ENCODE measurements around the gene RNF32.
"Not testable (repeated sequence)": the region's sequence is repeated elsewhere in the genome, so short reads cannot be mapped to it uniquely, and the experiment has no call there.

RNF32 gene

DNA sequence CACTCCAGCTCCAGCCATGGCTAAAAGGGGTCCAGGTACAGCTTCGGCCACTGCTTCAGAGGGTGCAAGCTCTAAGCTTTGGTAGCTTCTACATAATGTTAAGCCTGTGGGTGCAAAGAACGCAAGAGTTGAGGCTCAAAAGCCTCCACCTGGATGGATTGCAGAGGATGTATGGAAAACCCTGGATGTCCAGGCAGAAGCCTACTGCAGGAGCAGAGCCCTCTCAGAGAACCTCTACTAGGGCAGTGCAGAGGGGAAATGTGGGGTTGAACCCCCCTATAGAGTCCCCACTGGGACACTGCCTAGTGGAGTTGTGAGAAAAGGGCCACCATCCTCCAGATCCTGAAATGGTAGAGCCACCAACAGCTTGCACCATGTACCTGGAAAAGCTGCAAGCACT lies 10.7 kb upstream of the RNF32 start:
- no peaks in the 10 kb centered on the region for H3K27me3 ChIP-seq (ENCODE audit: low read depth, low read length)
- no peak overlapping the region for H3K27ac ChIP-seq (ENCODE audit: low read length)
- no peaks in the 10 kb centered on the region for H3K36me3 ChIP-seq (ENCODE audit: control insufficient read depth in 1 of 2, insufficient read depth in 2 of 2, low read length in 2 of 2)
- no peak overlapping the region for H3K4me3 ChIP-seq (ENCODE audit: low read depth in 1 of 2, low read length in 2 of 2)
- no peaks in the 10 kb centered on the region for H3K4me1 ChIP-seq (ENCODE audit: control insufficient read depth in 1 of 2, insufficient read depth in 2 of 2, low read length in 2 of 2)
- peaks cover 6 to 14% of the 10 kb centered on the region in 2 donors for H3K9me3 ChIP-seq (ENCODE audit: control insufficient read depth in 1 of 2, low read length in 2 of 2)

DNA sequence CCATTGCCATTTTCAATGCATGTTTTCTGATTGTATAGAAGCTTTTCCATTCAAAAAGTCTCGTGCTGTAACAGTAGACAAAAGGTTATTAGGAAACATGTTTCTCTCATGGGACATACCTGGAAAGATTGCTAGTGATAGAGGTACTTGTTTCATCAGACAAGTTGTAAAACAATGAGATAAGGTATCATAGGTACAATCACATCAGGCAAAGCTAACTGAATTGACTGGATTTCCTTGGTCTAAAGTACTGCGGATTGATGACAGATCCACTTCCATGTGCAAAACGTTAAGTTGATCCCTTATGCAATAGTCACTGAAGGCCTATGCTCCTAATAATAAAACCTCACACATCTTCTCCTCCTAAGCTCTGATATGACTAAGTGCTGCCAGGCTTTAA lies 6.5 kb upstream of the RNF32 start:
- Histone ChIP-seq H3K4me1 (ENCODE audit: control insufficient read depth in 1 of 2, insufficient read depth in 2 of 2, low read length in 2 of 2) (no peaks in the 10 kb centered on the region), H3K4me3 (ENCODE audit: low read depth in 1 of 2, low read length in 2 of 2) (no peak overlapping the region), H3K9me3 (ENCODE audit: control insufficient read depth in 1 of 2, low read length in 2 of 2) (peaks cover 0 to 4% of the 10 kb centered on the region in 2 donors), H3K27ac (ENCODE audit: low read length) (no peak overlapping the region), H3K36me3 (ENCODE audit: control insufficient read depth in 1 of 2, insufficient read depth in 2 of 2, low read length in 2 of 2) (no peaks in the 10 kb centered on the region), H3K27me3 (ENCODE audit: low read depth, low read length) (no peaks in the 10 kb centered on the region)

DNA sequence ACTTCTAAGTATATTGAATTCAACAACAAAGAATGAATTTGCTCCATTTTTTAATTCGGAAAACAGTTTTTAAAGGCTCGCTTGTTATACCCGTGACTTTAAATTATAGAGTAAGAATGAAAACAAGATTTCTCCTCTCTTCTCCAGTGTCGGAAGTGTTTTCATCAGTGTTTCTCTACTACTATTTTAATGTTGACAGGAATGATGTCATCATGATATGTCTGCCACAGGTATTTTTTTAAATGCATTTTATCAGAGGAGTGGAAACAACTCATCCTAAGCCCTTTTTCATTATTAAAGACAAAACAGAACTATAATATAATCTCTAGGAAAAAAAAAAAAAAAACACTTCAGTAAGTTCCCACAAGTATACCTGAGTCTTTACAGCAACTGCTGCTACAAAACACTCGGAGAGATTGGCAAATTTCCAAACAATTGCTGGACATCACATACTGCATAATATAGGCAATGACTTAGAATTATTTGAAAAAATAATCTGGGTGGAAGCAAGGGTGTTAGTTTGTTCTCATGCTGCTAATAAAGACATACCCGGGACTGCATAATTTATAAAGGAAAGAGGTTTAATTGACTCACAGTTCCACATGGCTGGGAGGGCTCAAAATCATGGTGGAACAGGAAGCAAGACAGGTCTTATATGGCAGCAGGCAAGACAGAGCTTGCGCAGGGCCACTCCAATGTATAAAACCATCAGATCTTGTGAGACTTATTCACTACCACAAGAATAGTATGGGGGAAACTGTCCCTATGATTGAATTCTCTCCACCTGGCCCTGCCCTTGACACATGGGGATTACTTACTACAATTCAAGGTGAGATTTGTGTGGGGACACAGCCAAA lies 4.8 kb upstream of the RNF32 start:
- Histone ChIP-seq H3K4me1 (ENCODE audit: control insufficient read depth in 1 of 2, insufficient read depth in 2 of 2, low read length in 2 of 2) (peaks cover 0 to 5% of the 10 kb centered on the region in 2 donors), H3K9me3 (ENCODE audit: control insufficient read depth in 1 of 2, low read length in 2 of 2) (no peaks in the 10 kb centered on the region), H3K27me3 (ENCODE audit: low read depth, low read length) (no peaks in the 10 kb centered on the region), H3K4me3 (ENCODE audit: low read depth in 1 of 2, low read length in 2 of 2) (no peak overlapping the region), H3K27ac (ENCODE audit: low read length) (no peak overlapping the region), H3K36me3 (ENCODE audit: control insufficient read depth in 1 of 2, insufficient read depth in 2 of 2, low read length in 2 of 2) (no peaks in the 10 kb centered on the region)

DNA sequence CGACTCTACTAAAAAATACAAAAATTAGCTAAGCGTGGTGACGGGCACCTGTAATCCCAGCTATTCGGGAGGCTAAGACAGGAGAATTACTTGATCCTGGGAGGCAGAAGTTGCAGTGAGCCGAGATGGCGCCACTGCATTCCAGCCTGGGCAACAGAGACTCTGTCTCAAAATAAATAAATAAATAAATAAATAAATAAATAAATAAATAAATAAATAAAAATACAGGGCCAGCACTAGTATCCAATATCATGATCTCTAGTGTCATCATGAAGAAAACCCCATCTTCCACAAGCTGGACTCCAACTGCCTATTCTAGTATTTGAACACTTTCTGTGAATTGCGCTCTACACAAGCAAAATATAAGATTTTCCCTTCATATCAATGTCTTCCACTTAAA lies 3.5 kb upstream of the RNF32 start:
- not testable (repeated sequence) for H3K27me3 ChIP-seq (ENCODE audit: low read depth, low read length); H3K4me3 ChIP-seq (ENCODE audit: low read depth in 1 of 2, low read length in 2 of 2); H3K9me3 ChIP-seq (ENCODE audit: control insufficient read depth in 1 of 2, low read length in 2 of 2); H3K36me3 ChIP-seq (ENCODE audit: control insufficient read depth in 1 of 2, insufficient read depth in 2 of 2, low read length in 2 of 2); H3K27ac ChIP-seq (ENCODE audit: low read length)
- H3K4me1 ChIP-seq (ENCODE audit: control insufficient read depth in 1 of 2, insufficient read depth in 2 of 2, low read length in 2 of 2) = peaks cover 0 to 10% of the 10 kb centered on the region in 2 donors

DNA sequence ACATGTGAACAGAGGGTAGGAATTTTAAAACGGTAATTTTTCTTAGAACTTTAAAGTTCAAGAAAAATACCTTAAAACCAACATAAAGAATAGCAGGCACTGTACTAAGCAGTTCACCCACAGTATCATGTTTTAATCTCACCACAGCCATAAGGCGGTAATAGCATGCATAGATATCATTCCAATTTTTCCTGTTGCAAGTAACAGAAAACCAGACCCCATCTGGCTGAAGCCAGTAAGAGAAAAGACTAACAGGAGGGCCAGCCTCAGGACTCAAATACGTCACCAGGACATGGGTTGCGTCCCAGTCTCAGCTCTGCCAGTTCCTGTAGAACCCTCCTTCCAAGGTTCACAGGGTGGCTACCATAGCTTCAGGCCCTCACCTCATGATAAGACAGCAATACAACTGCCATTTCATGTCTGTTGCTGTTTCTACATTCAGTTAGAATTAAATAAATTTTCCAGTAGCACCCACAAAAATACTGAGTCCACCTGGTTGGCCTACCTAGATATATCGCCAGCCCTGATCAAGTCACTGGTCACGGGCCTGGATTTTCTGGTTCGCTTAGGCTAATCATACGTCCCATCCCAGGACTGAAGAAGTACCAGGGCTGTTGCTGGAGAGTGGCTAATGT lies 2.0 kb upstream of the RNF32 start:
- no peaks in the 10 kb centered on the region for H3K36me3 ChIP-seq (ENCODE audit: control insufficient read depth in 1 of 2, insufficient read depth in 2 of 2, low read length in 2 of 2)
- H3K4me3 ChIP-seq (ENCODE audit: low read depth in 1 of 2, low read length in 2 of 2) = no peak overlapping the region
- H3K4me1 ChIP-seq (ENCODE audit: control insufficient read depth in 1 of 2, insufficient read depth in 2 of 2, low read length in 2 of 2) = peaks cover 0 to 10% of the 10 kb centered on the region in 2 donors
- H3K9me3 ChIP-seq (ENCODE audit: control insufficient read depth in 1 of 2, low read length in 2 of 2) = no peaks in the 10 kb centered on the region
- no peak overlapping the region for H3K27ac ChIP-seq (ENCODE audit: low read length)
- H3K27me3 ChIP-seq (ENCODE audit: low read depth, low read length) = no peaks in the 10 kb centered on the region

DNA sequence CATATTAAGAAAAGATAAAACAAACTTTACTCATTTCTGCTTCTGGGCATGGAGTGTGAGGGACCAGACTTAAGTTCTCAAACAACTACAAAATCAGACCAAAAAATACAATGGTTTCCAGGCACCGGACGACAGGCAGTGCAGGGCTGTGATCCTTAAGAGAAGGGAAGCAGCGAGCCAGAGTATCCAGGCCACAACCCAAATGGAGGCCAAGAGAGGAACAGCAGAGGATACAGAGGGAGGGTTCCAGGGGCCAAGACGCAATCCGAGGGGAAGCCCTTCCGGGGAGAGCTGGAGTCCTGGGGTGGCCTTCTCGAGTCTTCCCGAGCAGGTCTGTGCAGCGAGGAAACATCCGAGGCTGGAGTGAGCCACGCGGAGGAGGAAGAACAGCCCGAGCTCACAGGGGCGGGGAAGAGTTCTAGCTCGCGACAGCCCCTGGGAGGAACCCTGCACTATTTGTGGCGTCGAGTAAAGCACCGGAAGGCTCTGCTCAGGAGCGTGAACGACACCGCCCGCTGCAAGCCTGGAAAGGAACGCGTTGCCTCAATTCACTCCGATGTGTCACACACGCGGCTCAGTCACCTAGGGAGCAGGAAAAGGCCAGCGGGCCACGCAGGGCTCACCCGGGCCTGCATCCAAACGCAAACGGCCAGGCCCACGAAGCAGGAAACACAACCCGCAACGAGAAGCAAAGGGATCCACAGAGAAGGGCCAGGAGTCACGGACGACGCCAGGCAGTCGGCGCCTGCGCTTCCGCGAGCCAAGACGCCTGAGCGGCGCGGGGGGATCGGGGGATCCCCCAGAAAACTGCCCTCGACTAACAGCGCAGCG lies 933 bp upstream of the RNF32 start:
- Histone ChIP-seq H3K36me3 (ENCODE audit: control insufficient read depth in 1 of 2, insufficient read depth in 2 of 2, low read length in 2 of 2) (no peaks in the 10 kb centered on the region), H3K4me3 (ENCODE audit: low read depth in 1 of 2, low read length in 2 of 2) (peak overlapping the region; percentile 44 to 82), H3K4me1 (ENCODE audit: control insufficient read depth in 1 of 2, insufficient read depth in 2 of 2, low read length in 2 of 2) (peaks cover 0 to 10% of the 10 kb centered on the region in 2 donors), H3K9me3 (ENCODE audit: control insufficient read depth in 1 of 2, low read length in 2 of 2) (no peaks in the 10 kb centered on the region), H3K27ac (ENCODE audit: low read length) (no peak overlapping the region), H3K27me3 (ENCODE audit: low read depth, low read length) (no peaks in the 10 kb centered on the region)

DNA sequence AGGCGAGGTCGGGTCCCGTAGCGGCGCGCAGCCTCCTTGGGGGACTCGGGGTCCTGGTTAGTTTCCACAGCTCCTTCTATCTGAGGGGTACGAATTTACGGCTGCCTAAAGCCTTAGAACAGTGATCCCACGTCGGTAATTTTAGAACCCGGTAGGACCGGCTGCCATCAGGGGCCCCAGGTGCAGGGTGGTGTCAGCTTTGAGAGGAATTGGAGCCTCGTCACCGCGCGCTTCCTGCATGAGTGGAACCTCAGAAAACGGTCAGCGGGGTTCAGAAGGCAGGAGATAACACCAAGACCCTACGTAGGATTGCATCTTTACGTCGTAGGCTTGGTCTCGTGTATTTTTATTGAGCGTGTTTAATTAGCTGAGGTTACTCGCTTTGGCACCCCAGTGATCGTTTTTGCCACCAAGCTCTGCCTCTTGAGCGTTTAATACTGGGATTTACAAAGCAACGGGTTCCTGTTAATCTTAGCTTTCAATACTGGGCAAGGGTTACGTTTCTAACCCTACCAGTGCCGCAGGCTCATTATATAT lies 443 bp downstream of the RNF32 start:
- H3K36me3 ChIP-seq (ENCODE audit: control insufficient read depth in 1 of 2, insufficient read depth in 2 of 2, low read length in 2 of 2) = no peaks in the 10 kb centered on the region
- H3K4me1 ChIP-seq (ENCODE audit: control insufficient read depth in 1 of 2, insufficient read depth in 2 of 2, low read length in 2 of 2) = peaks cover 0 to 10% of the 10 kb centered on the region in 2 donors
- H3K9me3 ChIP-seq (ENCODE audit: control insufficient read depth in 1 of 2, low read length in 2 of 2) = no peaks in the 10 kb centered on the region
- no peaks in the 10 kb centered on the region for H3K27me3 ChIP-seq (ENCODE audit: low read depth, low read length)
- H3K27ac ChIP-seq (ENCODE audit: low read length) = peak overlapping the region; percentile 33
- peak overlapping the region; percentile 61 to 82 for H3K4me3 ChIP-seq (ENCODE audit: low read depth in 1 of 2, low read length in 2 of 2)

DNA sequence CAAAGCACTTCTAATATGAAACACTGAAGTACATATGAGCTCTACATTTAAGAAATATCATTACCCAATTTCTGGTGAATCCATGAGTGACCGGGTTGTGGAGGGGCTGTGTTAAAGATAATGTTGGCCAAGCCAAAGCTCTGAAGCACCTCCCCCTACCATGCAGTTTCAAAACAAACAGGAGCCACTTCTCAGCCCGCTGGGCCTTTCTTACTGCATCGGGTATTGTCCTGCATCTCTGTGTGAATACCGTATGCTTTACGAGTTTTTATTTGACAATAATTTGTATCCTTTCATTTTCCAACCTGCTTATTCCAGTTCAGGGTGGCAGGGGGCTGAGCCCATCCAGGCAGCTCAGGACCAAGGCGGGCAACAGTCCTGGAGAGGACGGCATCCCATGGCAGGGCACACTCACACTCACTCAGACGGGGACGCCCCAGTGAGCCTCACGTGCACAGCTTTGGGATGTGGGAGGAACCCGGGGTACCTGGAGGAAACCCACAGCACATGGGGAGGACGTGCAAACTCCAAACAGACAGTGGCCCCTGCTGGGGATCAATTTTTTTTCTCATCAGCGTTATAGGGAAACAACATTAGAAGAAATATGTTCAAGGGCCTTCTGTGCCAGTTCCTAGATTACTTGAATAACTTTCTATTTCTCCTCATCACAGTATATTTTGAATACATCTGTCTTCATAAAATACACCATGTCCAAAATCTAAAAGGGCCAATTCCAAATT lies 1.9 kb downstream of the RNF32 start:
- Histone ChIP-seq H3K27me3 (ENCODE audit: low read depth, low read length) (no peaks in the 10 kb centered on the region), H3K4me3 (ENCODE audit: low read depth in 1 of 2, low read length in 2 of 2) (no peak overlapping the region), H3K4me1 (ENCODE audit: control insufficient read depth in 1 of 2, insufficient read depth in 2 of 2, low read length in 2 of 2) (peaks cover 0 to 10% of the 10 kb centered on the region in 2 donors), H3K27ac (ENCODE audit: low read length) (no peak overlapping the region), H3K9me3 (ENCODE audit: control insufficient read depth in 1 of 2, low read length in 2 of 2) (no peaks in the 10 kb centered on the region), H3K36me3 (ENCODE audit: control insufficient read depth in 1 of 2, insufficient read depth in 2 of 2, low read length in 2 of 2) (no peaks in the 10 kb centered on the region)

DNA sequence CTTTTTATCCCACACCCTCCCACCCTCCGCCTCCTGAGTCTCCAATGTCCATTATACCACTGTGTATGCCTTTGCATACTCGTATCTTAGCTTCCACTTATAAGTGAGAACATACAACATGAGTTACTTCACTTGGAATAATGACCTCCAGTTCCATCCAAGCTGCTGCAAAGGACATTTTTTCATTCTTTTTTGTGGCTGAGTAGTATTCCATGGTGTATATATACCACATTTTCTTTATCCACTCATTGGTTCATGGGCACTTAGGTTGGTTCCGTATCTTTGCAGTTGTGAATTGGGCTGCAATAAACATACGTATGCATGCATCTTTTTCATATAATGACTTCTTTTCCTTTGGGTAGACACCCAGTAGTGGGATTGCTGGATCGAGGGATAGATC lies 6.8 kb downstream of the RNF32 start:
- H3K9me3 ChIP-seq (ENCODE audit: control insufficient read depth in 1 of 2, low read length in 2 of 2); H3K27ac ChIP-seq (ENCODE audit: low read length); H3K4me3 ChIP-seq (ENCODE audit: low read depth in 1 of 2, low read length in 2 of 2); H3K36me3 ChIP-seq (ENCODE audit: control insufficient read depth in 1 of 2, insufficient read depth in 2 of 2, low read length in 2 of 2); H3K27me3 ChIP-seq (ENCODE audit: low read depth, low read length); H3K4me1 ChIP-seq (ENCODE audit: control insufficient read depth in 1 of 2, insufficient read depth in 2 of 2, low read length in 2 of 2): not testable (repeated sequence)

DNA sequence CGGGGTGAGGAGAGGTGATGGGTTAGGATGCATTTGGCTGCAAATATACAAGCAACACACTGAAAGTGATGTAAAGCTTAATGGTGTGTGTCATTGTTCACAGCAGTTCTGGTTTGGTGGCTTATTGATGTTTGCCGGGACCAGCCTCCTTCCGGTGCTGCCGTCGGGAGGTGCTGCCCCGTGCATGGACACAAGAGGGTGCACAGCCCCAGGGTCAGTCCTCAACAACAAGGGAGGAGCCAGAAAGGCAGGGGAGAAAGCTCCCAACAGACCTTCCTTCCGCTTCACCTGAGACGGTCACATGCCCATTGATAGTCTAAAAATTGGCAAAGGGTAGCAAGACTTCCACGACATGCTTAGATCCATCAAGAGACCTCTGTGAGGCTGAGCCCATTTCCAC lies 9.5 kb downstream of the RNF32 start:
- no peak overlapping the region for H3K27ac ChIP-seq (ENCODE audit: low read length)
- no peaks in the 10 kb centered on the region for H3K9me3 ChIP-seq (ENCODE audit: control insufficient read depth in 1 of 2, low read length in 2 of 2)
- H3K4me3 ChIP-seq (ENCODE audit: low read depth in 1 of 2, low read length in 2 of 2) = no peak overlapping the region
- H3K27me3 ChIP-seq (ENCODE audit: low read depth, low read length) = no peaks in the 10 kb centered on the region
- no peaks in the 10 kb centered on the region for H3K36me3 ChIP-seq (ENCODE audit: control insufficient read depth in 1 of 2, insufficient read depth in 2 of 2, low read length in 2 of 2)
- H3K4me1 ChIP-seq (ENCODE audit: control insufficient read depth in 1 of 2, insufficient read depth in 2 of 2, low read length in 2 of 2) = no peaks in the 10 kb centered on the region

All from muscle layer of duodenum (tissue), 2 donors.